ENCODE data around the gene ATP6V1E1. TPM values are rescaled to one million over a fixed set of nuclear protein-coding genes. Genes with fewer than 3 reads are reported as not detected.
A peak's percentile ranks its signal among the peaks of the same experiment; 100 is the strongest.
"Not testable (repeated sequence)": the region's sequence is repeated elsewhere in the genome, so short reads cannot be mapped to it uniquely, and the experiment has no call there.

The ATP6V1E1 gene
- polyA plus RNA-seq, 6 donors from 2014 or later, result 86.0 to 127 (median 107) TPM

GRCh38 chr22:17642357-17642756, 13.8 kb upstream of the ATP6V1E1 start:
- peaks cover 17 to 42% (median 32%) of the 10 kb centered on the region in 3 donors for H3K4me1 Mint-ChIP-seq
- peak overlapping the region in 1 of 8 donors; percentile 22 for H3K4me3 Mint-ChIP-seq
- not testable (repeated sequence) for ATAC-seq (ENCODE audit: low read depth in 2 of 2); H3K36me3 Mint-ChIP-seq; DNase-seq; H3K27me3 Mint-ChIP-seq; H3K9me3 Mint-ChIP-seq
- peak overlapping the region in 2 of 6 donors; percentile 57 to 73 for H3K27ac Mint-ChIP-seq

GRCh38 chr22:17641269-17641668, 12.7 kb upstream of the ATP6V1E1 start:
- Mint-ChIP-seq H3K4me3 (peak overlapping the region in 3 of 8 donors; percentile 18 to 66 (median 55)), H3K9me3 (no peaks in the 10 kb centered on the region), H3K36me3 (no peaks in the 10 kb centered on the region), H3K27ac (peak overlapping the region in 3 of 6 donors; percentile 2 to 59 (median 53)), H3K4me1 (peaks cover 15 to 40% (median 29%) of the 10 kb centered on the region in 3 donors), H3K27me3 (no peaks in the 10 kb centered on the region)
- DNase-seq (no peak), ATAC-seq (ENCODE audit: low read depth in 2 of 2) (no peak)

DNA sequence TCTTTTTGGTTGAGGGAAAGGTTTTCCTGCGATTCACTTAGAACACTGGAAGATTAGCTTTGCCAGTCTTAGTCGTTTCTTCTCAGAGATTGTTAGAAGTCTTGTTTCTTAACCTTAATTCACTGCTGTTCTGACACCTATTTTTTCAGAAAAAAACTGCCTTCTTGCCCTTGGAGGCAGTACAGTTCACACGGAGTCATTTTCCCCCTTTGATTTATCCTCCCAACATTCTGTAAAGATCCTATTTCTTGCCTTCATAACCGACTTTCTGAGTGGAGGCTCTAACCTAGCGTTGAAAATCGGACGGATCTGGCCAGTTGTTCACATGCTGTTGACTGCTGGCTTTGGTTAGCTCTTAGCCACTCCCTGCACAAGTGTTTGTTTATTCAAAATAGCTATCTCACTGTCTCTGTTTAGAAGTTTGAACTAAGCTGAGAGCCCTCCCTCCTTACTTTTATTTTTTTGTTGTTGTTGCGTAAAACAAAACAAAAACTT, 10.7 kb upstream of the ATP6V1E1 start:
- Mint-ChIP-seq H3K36me3 (no peaks in the 10 kb centered on the region), H3K9me3 (no peaks in the 10 kb centered on the region), H3K27me3 (no peaks in the 10 kb centered on the region), H3K4me1 (peaks cover 15 to 36% (median 23%) of the 10 kb centered on the region in 3 donors), H3K27ac (peak overlapping the region; percentile 97 to 100 (median 99)), H3K4me3 (peak overlapping the region; percentile 84 to 99 (median 93))
- peak; percentile 5 for DNase-seq
- ATAC-seq (ENCODE audit: low read depth in 2 of 2), result no peak

GRCh38 chr22:17638432-17639246, 10.1 kb upstream of the ATP6V1E1 start, which contains the start of gene BCL2L13:
TSS of gene BCL2L13 (plus strand) at chr22:17638757. CDS start at chr22:17655712, 16,955 bp downstream.
- Mint-ChIP-seq H3K27ac (peak within 1 kb of the TSS; percentile 97 to 100 (median 99)), H3K4me1 (peaks cover 15 to 36% (median 23%) of the 10 kb centered on the region in 3 donors), H3K4me3 (peak within 1 kb of the TSS; percentile 84 to 99 (median 93)), H3K27me3 (no peaks in the 10 kb centered on the region), H3K36me3 (no peaks in the 10 kb centered on the region), H3K9me3 (no peaks in the 10 kb centered on the region)
- DNase-seq, result peak; percentile 89
- ATAC-seq (ENCODE audit: low read depth in 2 of 2), result peak; percentile 90 to 92

GRCh38 chr22:17638182-17638431, 9.6 kb upstream of the ATP6V1E1 start:
- H3K36me3 Mint-ChIP-seq, result no peaks in the 10 kb centered on the region
- no peaks in the 10 kb centered on the region for H3K27me3 Mint-ChIP-seq
- DNase-seq, result no peak
- peaks cover 15 to 36% (median 23%) of the 10 kb centered on the region in 3 donors for H3K4me1 Mint-ChIP-seq
- H3K9me3 Mint-ChIP-seq, result no peaks in the 10 kb centered on the region
- ATAC-seq (ENCODE audit: low read depth in 2 of 2), result peak; percentile 8 to 9
- peak overlapping the region; percentile 84 to 99 (median 93) for H3K4me3 Mint-ChIP-seq
- peak overlapping the region; percentile 97 to 100 (median 99) for H3K27ac Mint-ChIP-seq

GRCh38 chr22:17637490-17638181, 9.1 kb upstream of the ATP6V1E1 start:
- no peak for DNase-seq
- peak overlapping the region; percentile 84 to 99 (median 93) for H3K4me3 Mint-ChIP-seq
- peak overlapping the region; percentile 97 to 100 (median 99) for H3K27ac Mint-ChIP-seq
- H3K4me1 Mint-ChIP-seq, result peaks cover 12 to 32% (median 23%) of the 10 kb centered on the region in 3 donors
- no peaks in the 10 kb centered on the region for H3K9me3 Mint-ChIP-seq
- H3K36me3 Mint-ChIP-seq, result no peaks in the 10 kb centered on the region
- ATAC-seq (ENCODE audit: low read depth in 2 of 2), result no peak
- H3K27me3 Mint-ChIP-seq, result no peaks in the 10 kb centered on the region

DNA sequence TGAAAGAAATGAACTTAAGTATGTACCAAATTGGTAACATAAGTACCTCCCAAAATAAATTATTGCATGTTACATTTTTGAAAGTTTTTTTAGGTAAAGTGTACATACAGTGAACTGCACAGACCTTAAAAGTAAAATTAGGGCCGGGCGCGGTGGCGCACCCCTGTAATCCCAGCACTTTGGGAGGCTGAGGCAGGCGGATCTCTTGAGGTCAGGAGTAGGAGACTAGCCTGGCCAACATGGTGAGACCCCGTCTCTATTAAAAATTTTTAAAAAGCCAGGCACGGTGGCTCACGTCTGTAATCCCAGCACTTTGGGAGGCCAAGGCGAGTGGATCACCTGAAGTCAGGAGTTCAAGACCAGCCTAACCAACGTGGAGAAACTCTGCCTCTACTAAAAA, 8.3 kb upstream of the ATP6V1E1 start:
- not testable (repeated sequence) for H3K36me3 Mint-ChIP-seq; H3K9me3 Mint-ChIP-seq; H3K27me3 Mint-ChIP-seq; DNase-seq; ATAC-seq (ENCODE audit: low read depth in 2 of 2); H3K27ac Mint-ChIP-seq
- Mint-ChIP-seq H3K4me3 (peak overlapping the region in 2 of 8 donors; percentile 15 to 16), H3K4me1 (peaks cover 12 to 30% (median 23%) of the 10 kb centered on the region in 3 donors)

GRCh38 chr22:17634696-17635095, 6.1 kb upstream of the ATP6V1E1 start:
- Mint-ChIP-seq H3K27me3 (no peaks in the 10 kb centered on the region), H3K27ac (no peak overlapping the region), H3K4me3 (no peak overlapping the region), H3K36me3 (no peaks in the 10 kb centered on the region), H3K4me1 (peaks cover 12 to 20% (median 20%) of the 10 kb centered on the region in 3 donors), H3K9me3 (no peaks in the 10 kb centered on the region)
- ATAC-seq (ENCODE audit: low read depth in 2 of 2) (no peak), DNase-seq (no peak)

DNA sequence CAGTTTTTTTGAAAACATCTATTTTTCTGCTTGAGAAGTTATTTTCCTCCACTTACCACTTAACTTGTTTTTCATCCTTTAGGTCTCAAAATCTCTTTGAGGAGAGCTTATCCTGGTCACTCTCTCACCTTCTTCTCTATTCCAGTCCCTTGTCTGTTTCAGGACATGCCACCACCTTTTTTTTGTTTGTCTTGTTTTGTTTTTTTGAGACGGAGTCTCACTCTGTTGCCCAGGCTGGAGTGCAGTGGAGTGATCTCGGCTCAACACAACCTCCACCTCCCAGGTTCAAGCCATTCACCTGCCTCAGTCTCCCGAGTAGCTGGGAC, 5.4 kb upstream of the ATP6V1E1 start:
- no peak for DNase-seq
- Mint-ChIP-seq H3K27ac (no peak overlapping the region), H3K4me3 (peak overlapping the region in 1 of 8 donors; percentile 66), H3K9me3 (no peaks in the 10 kb centered on the region), H3K36me3 (no peaks in the 10 kb centered on the region), H3K4me1 (peaks cover 8 to 20% (median 16%) of the 10 kb centered on the region in 3 donors), H3K27me3 (no peaks in the 10 kb centered on the region)
- ATAC-seq (ENCODE audit: low read depth in 2 of 2), result no peak

- ATAC-seq (ENCODE audit: low read depth in 2 of 2) (no peak), DNase-seq (no peak)
- peak overlapping the region in 1 of 6 donors; percentile 70 for H3K27ac Mint-ChIP-seq
- no peaks in the 10 kb centered on the region for H3K36me3 Mint-ChIP-seq
- H3K27me3 Mint-ChIP-seq, result no peaks in the 10 kb centered on the region
- H3K4me1 Mint-ChIP-seq, result peaks cover 8 to 24% (median 16%) of the 10 kb centered on the region in 3 donors
- no peak overlapping the region for H3K4me3 Mint-ChIP-seq
- no peaks in the 10 kb centered on the region for H3K9me3 Mint-ChIP-seq
These were observed 4.9 kb upstream of the ATP6V1E1 start for GRCh38 chr22:17633217-17633997.

DNA sequence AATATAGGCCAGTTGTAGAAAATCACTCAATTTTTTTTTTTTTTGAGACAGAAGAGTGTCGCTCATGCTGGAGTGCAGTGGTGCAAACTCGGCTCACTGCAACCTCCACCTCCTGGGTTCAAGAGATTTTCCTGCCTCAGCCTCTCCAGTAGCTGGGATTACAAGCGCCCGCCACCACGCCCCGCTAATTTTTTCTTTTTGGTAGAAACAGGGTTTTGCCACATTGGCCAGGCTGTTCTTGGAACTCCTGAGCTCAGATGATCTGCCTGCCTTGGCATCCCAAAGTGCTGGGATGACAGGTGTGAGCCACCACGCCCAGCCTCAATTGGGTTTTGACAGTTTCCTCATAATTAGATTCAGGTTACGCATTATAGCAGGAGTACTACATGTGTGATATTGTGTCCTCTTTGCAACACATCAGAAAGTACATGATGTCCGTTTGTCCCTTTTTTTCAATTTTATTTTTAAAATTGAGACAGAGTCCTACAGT, 2.6 kb upstream of the ATP6V1E1 start:
- DNase-seq (no peak), ATAC-seq (ENCODE audit: low read depth in 2 of 2) (no peak)
- H3K27ac Mint-ChIP-seq, result peak overlapping the region in 2 of 6 donors; percentile 69 to 81
- H3K27me3 Mint-ChIP-seq, result no peaks in the 10 kb centered on the region
- peak overlapping the region in 2 of 8 donors; percentile 25 to 48 for H3K4me3 Mint-ChIP-seq
- H3K9me3 Mint-ChIP-seq, result no peaks in the 10 kb centered on the region
- no peaks in the 10 kb centered on the region for H3K36me3 Mint-ChIP-seq
- H3K4me1 Mint-ChIP-seq, result peaks cover 0 to 29% (median 6%) of the 10 kb centered on the region in 3 donors

- Mint-ChIP-seq H3K36me3 (no peaks in the 10 kb centered on the region), H3K4me1 (peaks cover 0 to 41% (median 6%) of the 10 kb centered on the region in 3 donors), H3K9me3 (no peaks in the 10 kb centered on the region), H3K27ac (peak overlapping the region in 5 of 6 donors; percentile 92 to 99 (median 96)), H3K4me3 (peak overlapping the region in 4 of 8 donors; percentile 37 to 94 (median 58)), H3K27me3 (no peaks in the 10 kb centered on the region)
- ATAC-seq (ENCODE audit: low read depth in 2 of 2) (no peak), DNase-seq (no peak)
These were observed 1.1 kb upstream of the ATP6V1E1 start for GRCh38 chr22:17629641-17630040.

- Mint-ChIP-seq H3K27ac (peak overlapping the region; percentile 96 to 100 (median 98)), H3K36me3 (no peaks in the 10 kb centered on the region), H3K27me3 (no peaks in the 10 kb centered on the region), H3K4me1 (peaks cover 0 to 43% (median 6%) of the 10 kb centered on the region in 3 donors), H3K9me3 (no peaks in the 10 kb centered on the region), H3K4me3 (peak overlapping the region; percentile 86 to 99 (median 94))
- ATAC-seq (ENCODE audit: low read depth in 2 of 2) (no peak), DNase-seq (no peak)
These were observed 582 bp upstream of the ATP6V1E1 start for GRCh38 chr22:17629173-17629489.
